H9 (cell line): ENCODE data around the gene NUP62CL. TPM values are rescaled to one million over a fixed set of nuclear protein-coding genes. Genes with fewer than 3 reads are reported as not detected.

Experiments
- DNase-seq: peaks from one replicate; pipeline ENCODE4 v3.0.0-alpha.2; 2017
- H2AFZ ChIP-seq: one replicate; pipeline ENCODE4 v1.6.1; 2013; ENCODE audit warnings: mild to moderate bottlenecking, low read length, control low read depth, moderate library complexity
- H2AK5ac ChIP-seq: 2 replicates; pipeline ENCODE4 v1.6.1; 2013; ENCODE audit warnings: low read length, control low read depth, mixed read lengths; ENCODE audit not compliant: insufficient read length
- H2BK120ac ChIP-seq: one replicate; pipeline ENCODE4 v1.6.1; 2013; ENCODE audit warnings: low read depth, mild to moderate bottlenecking, low read length, control low read depth, inconsistent platforms; ENCODE audit not compliant: poor library complexity, severe bottlenecking
- H2BK12ac ChIP-seq: 2 replicates; pipeline ENCODE4 v1.6.1; 2013; ENCODE audit warnings: low read length, control low read depth, mixed read lengths, low read depth; ENCODE audit not compliant: insufficient read length
- H2BK15ac ChIP-seq: 2 replicates; pipeline ENCODE4 v1.6.1; 2013; ENCODE audit warnings: low read depth, low read length, control low read depth
- H2BK20ac ChIP-seq: one replicate; pipeline ENCODE4 v1.6.1; 2013; ENCODE audit warnings: low read depth, mild to moderate bottlenecking, low read length, control low read depth, inconsistent platforms; ENCODE audit not compliant: poor library complexity, severe bottlenecking
- H2BK5ac ChIP-seq: 2 replicates; pipeline ENCODE4 v1.6.1; 2013; ENCODE audit warnings: low read length, control low read depth, mixed read lengths; ENCODE audit not compliant: insufficient read length
- H3K14ac ChIP-seq: 2 replicates; pipeline ENCODE4 v1.6.1; 2013; ENCODE audit warnings: low read length, control low read depth; ENCODE audit not compliant: insufficient read depth
- H3K18ac ChIP-seq: 2 replicates; pipeline ENCODE4 v1.6.1; 2013; ENCODE audit warnings: low read depth, mild to moderate bottlenecking, mixed read lengths, low read length, control low read depth; ENCODE audit not compliant: insufficient read length
- H3K23ac ChIP-seq: 2 replicates; pipeline ENCODE4 v1.6.1; 2013; ENCODE audit warnings: low read length, control low read depth, mixed read lengths, low read depth; ENCODE audit not compliant: insufficient read length
- H3K23me2 ChIP-seq: 2 replicates; pipeline ENCODE4 v1.6.1; 2013; ENCODE audit warnings: low read depth, mild to moderate bottlenecking, mixed read lengths, low read length, control low read depth; ENCODE audit not compliant: insufficient read length, poor library complexity, severe bottlenecking
- H3K27ac ChIP-seq: 2 replicates; pipeline ENCODE4 v1.5.1; 2013; ENCODE audit warnings: low read length, control low read depth, mixed read lengths, low read depth; ENCODE audit not compliant: insufficient read length
- H3K27me3 ChIP-seq: 2 replicates; pipeline ENCODE4 v1.6.1; 2013; ENCODE audit warnings: low read length, control low read depth, inconsistent platforms; ENCODE audit not compliant: insufficient read depth
- H3K4ac ChIP-seq: 2 replicates; pipeline ENCODE4 v1.6.1; 2013; ENCODE audit warnings: low read depth, mild to moderate bottlenecking, control low read depth, inconsistent platforms, low read length, moderate library complexity
- H3K4me1 ChIP-seq: 2 replicates; pipeline ENCODE4 v1.6.1; 2013; ENCODE audit warnings: low read length, control low read depth, inconsistent platforms; ENCODE audit not compliant: insufficient read depth
- H3K4me2 ChIP-seq: 2 replicates; pipeline ENCODE4 v1.6.1; 2013; ENCODE audit warnings: low read length, control low read depth, mixed read lengths; ENCODE audit not compliant: insufficient read length, insufficient read depth
- H3K56ac ChIP-seq: 2 replicates; pipeline ENCODE4 v1.6.1; 2013; ENCODE audit warnings: low read depth, mild to moderate bottlenecking, mixed read lengths, low read length, control low read depth; ENCODE audit not compliant: insufficient read length
- H3K79me1 ChIP-seq: 2 replicates; pipeline ENCODE4 v1.6.1; 2013; ENCODE audit warnings: low read depth, mild to moderate bottlenecking, moderate library complexity, low read length, control low read depth, inconsistent platforms; ENCODE audit not compliant: insufficient read depth, poor library complexity, severe bottlenecking
- H3K79me2 ChIP-seq: 2 replicates; pipeline ENCODE4 v1.6.1; 2013; ENCODE audit warnings: low read length, control low read depth, inconsistent platforms; ENCODE audit not compliant: insufficient read depth
- H3K9ac ChIP-seq: 2 replicates; pipeline ENCODE4 v1.6.1; 2013; ENCODE audit warnings: low read length, control low read depth, mixed read lengths; ENCODE audit not compliant: insufficient read length; ENCODE audit errors: extremely low read depth
- H3K9me3 ChIP-seq: one replicate; pipeline ENCODE4 v1.6.1; 2013; ENCODE audit warnings: low read depth, low read length, inconsistent platforms; ENCODE audit not compliant: control insufficient read depth
- H3T11ph ChIP-seq: one replicate; pipeline ENCODE4 v1.6.1; 2013; ENCODE audit warnings: mild to moderate bottlenecking, low read length, control low read depth, inconsistent platforms
- H4K20me1 ChIP-seq: one replicate; pipeline ENCODE4 v1.6.1; 2013; ENCODE audit not compliant: control insufficient read depth, insufficient read length, insufficient read depth
- H4K5ac ChIP-seq: 2 replicates; pipeline ENCODE4 v1.6.1; 2013; ENCODE audit warnings: low read depth, mild to moderate bottlenecking, mixed read lengths, low read length, control low read depth; ENCODE audit not compliant: insufficient read length
- H4K8ac ChIP-seq: replicated peaks from 2 replicates; pipeline ENCODE4 v1.6.1; 2013; ENCODE audit warnings: low read length, control low read depth, mixed read lengths, low read depth; ENCODE audit not compliant: insufficient read length
- H4K91ac ChIP-seq: 2 replicates; pipeline ENCODE4 v1.6.1; 2013; ENCODE audit warnings: low read depth, mild to moderate bottlenecking, moderate library complexity, mixed read lengths, low read length, control low read depth; ENCODE audit not compliant: insufficient read length
- H3K27ac Mint-ChIP-seq, 3 experiments: 2 replicates in 2 of 3; 3 replicates in 1 of 3; pipeline ENCODE4 v1.8.0; 2020 to 2021; ENCODE audit warnings: mixed read lengths in 3 of 3, mild to moderate bottlenecking in 1 of 3, moderate library complexity in 1 of 3
- H3K27me3 Mint-ChIP-seq: 2 replicates; pipeline ENCODE4 v1.8.0; 2021; ENCODE audit warnings: low read depth, mild to moderate bottlenecking, moderate library complexity, mixed read lengths
- H3K36me3 Mint-ChIP-seq, 3 experiments: 2 replicates in 2 of 3; 3 replicates in 1 of 3; pipeline ENCODE4 v1.8.0; 2020 to 2021; ENCODE audit warnings: low read depth in 3 of 3, mixed read lengths in 3 of 3; ENCODE audit not compliant: insufficient read depth in 1 of 3
- H3K4me1 Mint-ChIP-seq, 2 experiments: 2 replicates each; pipeline ENCODE4 v1.8.0; 2020; ENCODE audit warnings: mixed read lengths in 2 of 2
- H3K4me3 Mint-ChIP-seq, 2 experiments: 2 replicates in 1 of 2; 3 replicates in 1 of 2; pipeline ENCODE4 v1.8.0; 2020 to 2021; ENCODE audit warnings: mild to moderate bottlenecking in 2 of 2, mixed read lengths in 2 of 2, moderate library complexity in 1 of 2
- H3K9me3 Mint-ChIP-seq, 2 experiments: 2 replicates in 1 of 2; 3 replicates in 1 of 2; pipeline ENCODE4 v1.8.0; 2020; ENCODE audit warnings: mild to moderate bottlenecking in 2 of 2, mixed read lengths in 2 of 2, moderate library complexity in 1 of 2
- CTCF ChIP-seq: fragments of 200-600 bp; sonication (generic); conservative IDR thresholded peaks from 3 replicates; pipeline ENCODE4 v1.8.0; 2021; ENCODE audit warnings: antibody characterized with exemption, mild to moderate bottlenecking
- total RNA-seq: library from RNA; stranded (reverse); gene quantifications from 2 replicates; pipeline ENCODE4 v1.2.1, GENCODE V29; 2021

The NUP62CL gene
- total RNA-seq, 1 experiment from 2014 or later, result 3.9 TPM

GRCh38 chrX:107171369-107172102 is 34.7 kb downstream of the NUP62CL start:
- Histone ChIP-seq H2BK20ac (no peak overlapping the region), H3K9ac (no peak overlapping the region), H3K4me2 (no peak overlapping the region), H3K23me2 (no peaks in the 10 kb centered on the region), H2BK5ac (no peak overlapping the region), H3K23ac (no peak overlapping the region), H2BK15ac (no peak overlapping the region), H2BK12ac (no peak overlapping the region), H3K27me3 (no peaks in the 10 kb centered on the region), H3K79me1 (no peaks in the 10 kb centered on the region), H2BK120ac (no peak overlapping the region), H3K4me1 (no peaks in the 10 kb centered on the region), H3T11ph (no peak overlapping the region), H4K91ac (no peak overlapping the region), H4K20me1 (no peaks in the 10 kb centered on the region), H3K9me3 (no peaks in the 10 kb centered on the region), H4K5ac (no peak overlapping the region), H2AFZ (no peak overlapping the region), H3K4ac (no peak overlapping the region), H3K18ac (no peak overlapping the region), H3K14ac (no peak overlapping the region), H3K27ac (no peak overlapping the region), H2AK5ac (no peak overlapping the region), H3K56ac (no peak overlapping the region), H4K8ac (no peak overlapping the region), H3K79me2 (no peaks in the 10 kb centered on the region)
- Mint-ChIP-seq H3K4me1 (no peaks in the 10 kb centered on the region), H3K36me3 (no peaks in the 10 kb centered on the region; a peak in 1 of 7 replicates), H3K27ac (peak overlapping the region in 1 of 3 experiments; percentile 62; a peak in 2 of 7 replicates), H3K4me3 (no peak overlapping the region), H3K9me3 (peaks cover 0 to 25% of the 10 kb centered on the region in 2 experiments; a peak in 2 of 5 replicates), H3K27me3 (no peaks in the 10 kb centered on the region)
- DNase-seq, result no peak
- TF ChIP-seq CTCF, result no peak
